ENCODE data around the gene SYTL4. TPM values are rescaled to one million over a fixed set of nuclear protein-coding genes. Genes with fewer than 3 reads are reported as not detected.

The SYTL4 gene
- total RNA-seq, 3 donors from 2014 or later (not counting 1 experiment from before 2014, with no cell fraction given), result 0.30 to 0.85 TPM; not detected in 1

DNA sequence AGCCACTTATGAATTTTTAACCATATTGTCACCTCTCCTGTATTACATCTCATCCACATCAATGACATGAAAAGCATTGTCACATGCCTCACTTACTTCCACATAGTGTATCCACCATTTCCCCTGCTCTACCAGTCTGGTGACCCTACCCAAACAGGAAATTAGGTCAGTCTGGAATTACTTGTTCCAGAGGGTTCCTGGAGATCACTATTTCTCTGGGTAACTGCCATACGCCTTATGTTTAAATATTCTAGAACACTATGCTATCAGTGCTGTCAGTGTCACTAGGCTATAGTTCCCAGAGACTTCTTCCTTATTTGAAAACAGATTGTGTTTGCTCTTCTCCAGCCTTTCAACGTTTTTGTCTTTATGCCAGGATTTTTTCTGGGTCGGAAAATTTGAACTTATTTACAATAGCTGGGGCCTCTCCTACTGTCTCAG, 73.0 kb downstream of the SYTL4 start:
- H3K4me3 Mint-ChIP-seq, result no peak overlapping the region
- Histone ChIP-seq H3K4me1 (ENCODE audit: control insufficient read depth, insufficient read depth, low read length) (no peaks in the 10 kb centered on the region), H3K36me3 (ENCODE audit: control insufficient read depth, insufficient read depth, low read length) (no peaks in the 10 kb centered on the region), H3K4me3 (ENCODE audit: low read length) (no peak overlapping the region), H3K9me3 (ENCODE audit: control insufficient read depth, insufficient read depth, low read length) (no peaks in the 10 kb centered on the region), H3K27me3 (ENCODE audit: control insufficient read depth, insufficient read depth, low read length) (no peaks in the 10 kb centered on the region), H3K27ac (ENCODE audit: low read length) (no peak overlapping the region)
- ATAC-seq, result no peak
- no peak overlapping the region for H3K27ac Mint-ChIP-seq
- WGBS (ENCODE audit: insufficient coverage), result 68% methylated on average over 3 of the region's 3 CpGs
- no peak for DNase-seq
- no peaks in the 10 kb centered on the region for H3K9me3 Mint-ChIP-seq
- no peaks in the 10 kb centered on the region for H3K36me3 Mint-ChIP-seq
- H3K27me3 Mint-ChIP-seq (ENCODE audit: low read depth in 2 of 2), result peaks cover 0 to 18% of the 10 kb centered on the region in 2 donors
- H3K4me1 Mint-ChIP-seq, result no peaks in the 10 kb centered on the region
- TF ChIP-seq, protein P1, sequence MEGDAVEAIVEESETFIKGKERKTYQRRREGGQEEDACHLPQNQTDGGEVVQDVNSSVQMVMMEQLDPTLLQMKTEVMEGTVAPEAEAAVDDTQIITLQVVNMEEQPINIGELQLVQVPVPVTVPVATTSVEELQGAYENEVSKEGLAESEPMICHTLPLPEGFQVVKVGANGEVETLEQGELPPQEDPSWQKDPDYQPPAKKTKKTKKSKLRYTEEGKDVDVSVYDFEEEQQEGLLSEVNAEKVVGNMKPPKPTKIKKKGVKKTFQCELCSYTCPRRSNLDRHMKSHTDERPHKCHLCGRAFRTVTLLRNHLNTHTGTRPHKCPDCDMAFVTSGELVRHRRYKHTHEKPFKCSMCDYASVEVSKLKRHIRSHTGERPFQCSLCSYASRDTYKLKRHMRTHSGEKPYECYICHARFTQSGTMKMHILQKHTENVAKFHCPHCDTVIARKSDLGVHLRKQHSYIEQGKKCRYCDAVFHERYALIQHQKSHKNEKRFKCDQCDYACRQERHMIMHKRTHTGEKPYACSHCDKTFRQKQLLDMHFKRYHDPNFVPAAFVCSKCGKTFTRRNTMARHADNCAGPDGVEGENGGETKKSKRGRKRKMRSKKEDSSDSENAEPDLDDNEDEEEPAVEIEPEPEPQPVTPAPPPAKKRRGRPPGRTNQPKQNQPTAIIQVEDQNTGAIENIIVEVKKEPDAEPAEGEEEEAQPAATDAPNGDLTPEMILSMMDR (IDR thresholded peaks at IDR 0.05), result no peak
- intact Hi-C loops (cut with micrococcal nuclease), result no loop called here

DNA sequence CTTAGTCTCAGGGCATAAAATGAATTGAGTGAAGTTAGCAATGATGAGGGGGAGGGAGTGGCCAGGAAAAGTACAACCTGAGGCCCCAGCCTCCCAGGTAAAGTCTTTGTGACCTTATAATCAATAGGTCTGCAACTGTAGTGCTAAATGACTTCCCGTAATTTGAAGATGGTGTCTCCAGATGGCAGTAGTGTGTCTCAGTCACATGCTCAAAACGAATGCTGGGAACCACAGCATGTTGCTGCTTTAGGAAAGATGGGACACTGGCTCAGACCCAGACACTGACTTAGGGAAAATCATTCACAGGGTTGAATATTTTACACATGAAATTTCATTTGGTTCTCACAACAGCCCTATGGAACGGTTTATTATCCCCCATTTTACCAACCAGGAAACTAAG, 77.7 kb downstream of the SYTL4 start:
- H3K27ac Mint-ChIP-seq, result no peak overlapping the region
- no peaks in the 10 kb centered on the region for H3K9me3 Mint-ChIP-seq
- WGBS (ENCODE audit: insufficient coverage), result 51% methylated on average over 3 of the region's 3 CpGs
- H3K36me3 Mint-ChIP-seq, result no peaks in the 10 kb centered on the region
- H3K4me3 Mint-ChIP-seq, result no peak overlapping the region
- H3K27me3 Mint-ChIP-seq (ENCODE audit: low read depth in 2 of 2), result peaks cover 0 to 22% of the 10 kb centered on the region in 2 donors
- H3K27me3 ChIP-seq (ENCODE audit: control insufficient read depth, insufficient read depth, low read length), result no peaks in the 10 kb centered on the region
- no peaks in the 10 kb centered on the region for H3K4me1 Mint-ChIP-seq
- TF ChIP-seq, protein P1 (IDR thresholded peaks at IDR 0.05), result no peak
- no peaks in the 10 kb centered on the region for H3K9me3 ChIP-seq (ENCODE audit: control insufficient read depth, insufficient read depth, low read length)
- H3K4me1 ChIP-seq (ENCODE audit: control insufficient read depth, insufficient read depth, low read length), result no peaks in the 10 kb centered on the region
- no peak for DNase-seq
- intact Hi-C loops (cut with micrococcal nuclease), result no loop called here
- no peaks in the 10 kb centered on the region for H3K36me3 ChIP-seq (ENCODE audit: control insufficient read depth, insufficient read depth, low read length)
- no peak overlapping the region for H3K4me3 ChIP-seq (ENCODE audit: low read length)
- no peak for ATAC-seq
- H3K27ac ChIP-seq (ENCODE audit: low read length), result no peak overlapping the region

DNA sequence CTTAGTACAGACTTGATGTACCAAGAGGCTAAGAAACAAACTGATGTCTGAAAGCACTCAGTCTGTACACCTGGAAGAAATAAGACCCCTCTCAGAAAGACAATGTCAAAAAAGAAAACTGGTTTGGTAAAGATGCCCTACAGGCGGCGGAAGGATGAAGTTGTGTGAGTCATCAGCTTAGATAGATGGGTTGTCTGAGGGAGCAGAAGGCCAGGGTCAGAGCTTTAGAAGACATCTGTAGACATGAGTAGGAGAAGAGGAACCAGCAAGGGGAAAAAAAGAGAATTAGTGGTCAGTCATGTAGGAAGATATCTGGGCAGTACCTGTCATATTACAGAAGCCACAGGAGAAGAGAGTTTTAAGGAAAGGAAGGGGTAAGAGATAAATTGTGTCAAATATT, 79.7 kb downstream of the SYTL4 start:
- H3K4me1 Mint-ChIP-seq, result no peaks in the 10 kb centered on the region
- Histone ChIP-seq H3K4me3 (ENCODE audit: low read length) (no peak overlapping the region), H3K27ac (ENCODE audit: low read length) (no peak overlapping the region), H3K9me3 (ENCODE audit: control insufficient read depth, insufficient read depth, low read length) (no peaks in the 10 kb centered on the region), H3K4me1 (ENCODE audit: control insufficient read depth, insufficient read depth, low read length) (no peaks in the 10 kb centered on the region), H3K36me3 (ENCODE audit: control insufficient read depth, insufficient read depth, low read length) (no peaks in the 10 kb centered on the region), H3K27me3 (ENCODE audit: control insufficient read depth, insufficient read depth, low read length) (no peaks in the 10 kb centered on the region)
- TF ChIP-seq, protein P1 (IDR thresholded peaks at IDR 0.05), result no peak
- DNase-seq, result no peak
- H3K4me3 Mint-ChIP-seq, result no peak overlapping the region
- ATAC-seq, result no peak
- 84% methylated on average over 2 of the region's 2 CpGs for WGBS (ENCODE audit: insufficient coverage)
- no peaks in the 10 kb centered on the region for H3K36me3 Mint-ChIP-seq
- intact Hi-C loops (cut with micrococcal nuclease), result no loop called here
- no peaks in the 10 kb centered on the region for H3K9me3 Mint-ChIP-seq
- H3K27ac Mint-ChIP-seq, result no peak overlapping the region
- H3K27me3 Mint-ChIP-seq (ENCODE audit: low read depth in 2 of 2), result peaks cover 0 to 8% of the 10 kb centered on the region in 2 donors

DNA sequence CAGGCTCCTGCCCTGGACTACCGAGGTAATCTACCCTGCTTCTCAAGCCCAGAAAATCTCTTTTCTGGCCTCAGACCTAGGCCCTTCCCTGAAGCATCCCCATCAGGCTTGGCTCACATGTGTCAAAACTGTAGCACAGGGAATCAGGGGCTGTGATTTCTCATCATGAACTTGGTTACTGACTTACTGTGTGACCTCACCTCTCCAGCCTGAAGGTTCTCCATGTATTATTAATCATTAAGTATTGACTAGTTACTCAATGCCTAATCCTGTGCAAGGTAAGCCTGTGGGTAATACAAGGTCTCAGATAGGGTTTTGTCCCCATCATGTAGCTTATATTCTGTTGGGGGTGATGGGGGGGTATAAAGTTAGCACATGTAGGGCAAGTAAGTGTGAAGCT, 81.1 kb downstream of the SYTL4 start:
- Mint-ChIP-seq H3K27ac (no peak overlapping the region), H3K27me3 (ENCODE audit: low read depth in 2 of 2) (peaks cover 0 to 8% of the 10 kb centered on the region in 2 donors), H3K36me3 (no peaks in the 10 kb centered on the region), H3K9me3 (no peaks in the 10 kb centered on the region), H3K4me1 (no peaks in the 10 kb centered on the region), H3K4me3 (no peak overlapping the region)
- H3K36me3 ChIP-seq (ENCODE audit: control insufficient read depth, insufficient read depth, low read length), result no peaks in the 10 kb centered on the region
- no peak overlapping the region for H3K27ac ChIP-seq (ENCODE audit: low read length)
- WGBS (ENCODE audit: insufficient coverage), result 100% methylated on average over 1 of the region's 1 CpG
- H3K9me3 ChIP-seq (ENCODE audit: control insufficient read depth, insufficient read depth, low read length), result no peaks in the 10 kb centered on the region
- ATAC-seq (no peak), DNase-seq (no peak)
- no peak overlapping the region for H3K4me3 ChIP-seq (ENCODE audit: low read length)
- no peaks in the 10 kb centered on the region for H3K27me3 ChIP-seq (ENCODE audit: control insufficient read depth, insufficient read depth, low read length)
- intact Hi-C loops (cut with micrococcal nuclease), result no loop called here
- no peaks in the 10 kb centered on the region for H3K4me1 ChIP-seq (ENCODE audit: control insufficient read depth, insufficient read depth, low read length)
- TF ChIP-seq, protein P1 (IDR thresholded peaks at IDR 0.05), result no peak
